ENCODE measurements around the gene ABR. TPM values are rescaled to one million over a fixed set of nuclear protein-coding genes. Genes with fewer than 3 reads are reported as not detected.

Gene ABR
- polyA plus RNA-seq, 1 experiment, result 65.4 TPM

DNA sequence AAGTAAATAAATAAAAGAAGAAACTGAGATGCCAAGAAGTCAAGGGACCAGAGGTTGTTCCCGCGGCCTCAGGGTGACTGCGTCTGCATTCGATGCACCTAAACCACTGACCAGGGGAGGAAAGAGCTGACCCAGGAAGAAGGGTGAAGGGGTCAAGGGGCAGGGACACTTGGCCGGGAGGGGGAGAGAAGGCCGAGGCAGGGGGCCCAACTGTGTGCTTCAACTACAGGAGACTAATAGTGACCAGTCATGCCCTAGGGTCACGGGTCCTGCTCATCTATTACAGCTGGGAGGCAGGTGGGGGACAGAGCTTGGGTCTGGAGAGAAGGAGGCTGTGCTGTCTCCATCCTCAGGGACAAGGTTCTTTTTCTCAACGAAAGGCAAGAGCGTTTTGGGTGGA, 138.0 kb downstream of the ABR start:
- TF ChIP-seq, protein P1, sequence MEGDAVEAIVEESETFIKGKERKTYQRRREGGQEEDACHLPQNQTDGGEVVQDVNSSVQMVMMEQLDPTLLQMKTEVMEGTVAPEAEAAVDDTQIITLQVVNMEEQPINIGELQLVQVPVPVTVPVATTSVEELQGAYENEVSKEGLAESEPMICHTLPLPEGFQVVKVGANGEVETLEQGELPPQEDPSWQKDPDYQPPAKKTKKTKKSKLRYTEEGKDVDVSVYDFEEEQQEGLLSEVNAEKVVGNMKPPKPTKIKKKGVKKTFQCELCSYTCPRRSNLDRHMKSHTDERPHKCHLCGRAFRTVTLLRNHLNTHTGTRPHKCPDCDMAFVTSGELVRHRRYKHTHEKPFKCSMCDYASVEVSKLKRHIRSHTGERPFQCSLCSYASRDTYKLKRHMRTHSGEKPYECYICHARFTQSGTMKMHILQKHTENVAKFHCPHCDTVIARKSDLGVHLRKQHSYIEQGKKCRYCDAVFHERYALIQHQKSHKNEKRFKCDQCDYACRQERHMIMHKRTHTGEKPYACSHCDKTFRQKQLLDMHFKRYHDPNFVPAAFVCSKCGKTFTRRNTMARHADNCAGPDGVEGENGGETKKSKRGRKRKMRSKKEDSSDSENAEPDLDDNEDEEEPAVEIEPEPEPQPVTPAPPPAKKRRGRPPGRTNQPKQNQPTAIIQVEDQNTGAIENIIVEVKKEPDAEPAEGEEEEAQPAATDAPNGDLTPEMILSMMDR (IDR thresholded peaks at IDR 0.05; ENCODE audit: insufficient read depth, low read depth, low read length), result no peak
- POLR2A ChIA-PET, result no interaction called here

DNA sequence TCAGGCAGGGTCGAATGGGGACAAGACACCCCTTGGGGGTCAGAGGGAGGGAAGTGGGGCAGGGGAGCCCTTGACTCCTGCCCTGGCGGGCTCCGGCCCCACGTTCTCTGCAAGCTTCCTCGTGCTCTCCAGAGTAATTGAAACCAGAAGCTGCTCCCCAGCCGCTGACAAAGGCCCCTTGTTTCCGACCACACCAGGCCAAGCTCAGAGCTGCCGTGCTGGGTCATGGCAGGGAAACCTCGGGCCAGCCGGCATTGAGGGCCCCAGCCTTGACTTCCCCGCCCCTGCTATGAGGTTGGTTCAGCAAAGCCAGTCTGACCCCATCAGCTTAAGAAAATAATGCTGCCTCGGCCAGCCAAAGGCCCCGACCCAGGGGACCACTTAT, 139.6 kb downstream of the ABR start:
- H3K4me3 ChIP-seq (ENCODE audit: low read depth, low read length), result no peak overlapping the region
- POLR2A ChIA-PET, result no interaction called here

More for the DNA sequence above, 138.0 kb downstream of the ABR start:
- H3K4me3 ChIP-seq (ENCODE audit: low read depth, low read length), result no peak overlapping the region
- DNase-seq (ENCODE audit: low read depth), result no peak
- H3K36me3 ChIP-seq (ENCODE audit: control insufficient read depth, insufficient read depth, low read length), result peaks cover 12% of the 10 kb centered on the region
- CTCF ChIA-PET, result interaction anchor here (6.8 kb wide), 1 partner anchor 14 kb away, joined by 47 read pairs; no protein-coding TSS in a partner anchor
- H3K27me3 ChIP-seq (ENCODE audit: control insufficient read depth, insufficient read depth, low read length), result no peaks in the 10 kb centered on the region

DNA sequence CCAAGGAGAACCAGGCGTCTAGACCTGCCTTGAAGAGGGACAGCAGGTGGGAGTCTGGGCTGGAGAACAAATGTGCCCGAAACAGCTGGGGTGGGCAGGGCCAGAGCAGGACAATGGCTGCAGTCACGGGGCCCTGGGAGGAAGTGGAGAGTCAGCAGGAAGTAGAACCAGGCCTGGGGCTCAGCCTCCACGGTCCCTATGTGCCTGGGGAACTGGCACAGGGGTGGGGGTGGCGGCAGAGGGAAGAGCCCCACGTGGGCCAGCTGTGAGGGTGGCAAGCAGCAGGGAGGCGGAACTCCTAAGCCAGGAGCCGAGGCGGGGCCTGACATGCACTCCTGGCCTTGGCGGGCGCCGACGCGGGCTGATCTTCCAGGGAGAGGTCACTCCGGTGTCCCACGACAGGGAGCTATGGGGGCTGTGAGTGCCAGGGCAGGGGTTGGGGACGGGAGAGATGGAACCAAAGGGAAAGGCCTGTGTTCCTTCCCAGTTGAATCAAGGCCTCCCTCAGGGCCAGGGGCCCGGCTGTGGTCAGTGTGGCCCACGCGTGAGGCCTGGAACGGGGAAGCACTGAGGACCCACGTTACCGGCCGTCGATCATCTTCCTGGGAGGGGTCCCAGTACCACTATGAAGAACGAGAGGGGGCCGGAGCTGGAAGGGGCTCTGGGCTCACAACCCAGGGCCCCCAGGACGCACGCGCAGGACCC, 140.1 kb downstream of the ABR start:
- DNase-seq (ENCODE audit: low read depth), result no peak
- H3K27me3 ChIP-seq (ENCODE audit: control insufficient read depth, insufficient read depth, low read length), result no peaks in the 10 kb centered on the region

More for the DNA sequence above, 139.6 kb downstream of the ABR start:
- DNase-seq (ENCODE audit: low read depth), result no peak
- Histone ChIP-seq H3K27me3 (ENCODE audit: control insufficient read depth, insufficient read depth, low read length) (no peaks in the 10 kb centered on the region), H3K36me3 (ENCODE audit: control insufficient read depth, insufficient read depth, low read length) (peaks cover 9% of the 10 kb centered on the region)
- CTCF ChIA-PET, result interaction anchor here (0.8 to 1.5 kb wide), 3 partner anchors 13 to 16 kb away, joined by 3 to 4 read pairs (median 4); no protein-coding TSS in a partner anchor
- TF ChIP-seq, protein P1 (IDR thresholded peaks at IDR 0.05; ENCODE audit: insufficient read depth, low read depth, low read length), result no peak

DNA sequence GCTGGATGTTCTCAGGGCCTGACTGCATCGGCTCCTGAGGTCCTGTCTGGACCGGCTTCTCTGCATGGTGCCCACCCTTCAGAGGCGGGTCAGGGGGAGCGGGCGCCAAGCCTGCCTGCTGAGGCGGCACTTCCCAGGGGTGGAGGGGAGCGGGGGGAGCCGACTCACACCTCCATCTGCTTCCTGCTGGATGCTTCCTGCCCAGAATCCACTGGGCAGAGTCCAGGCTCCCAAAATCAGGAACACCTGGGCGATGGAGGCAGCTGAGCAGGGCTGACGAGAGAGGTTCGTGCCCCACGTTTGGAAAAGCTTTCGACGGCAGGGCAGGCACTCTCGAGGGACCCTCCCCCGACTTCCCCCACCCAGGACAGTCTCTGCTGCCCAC, 140.7 kb downstream of the ABR start:
- Histone ChIP-seq H3K36me3 (ENCODE audit: control insufficient read depth, insufficient read depth, low read length) (peaks cover 13% of the 10 kb centered on the region), H3K27me3 (ENCODE audit: control insufficient read depth, insufficient read depth, low read length) (no peaks in the 10 kb centered on the region), H3K4me3 (ENCODE audit: low read depth, low read length) (no peak overlapping the region)
- DNase-seq (ENCODE audit: low read depth), result no peak
- POLR2A ChIA-PET, result no interaction called here
- TF ChIP-seq, protein P1 (IDR thresholded peaks at IDR 0.05; ENCODE audit: insufficient read depth, low read depth, low read length), result no peak
- CTCF ChIA-PET, result interaction anchor here (1.5 to 3.5 kb wide), 2 partner anchors 15 to 17 kb away, joined by 4 to 19 read pairs; no protein-coding TSS in a partner anchor

More for the DNA sequence above, 140.1 kb downstream of the ABR start:
- TF ChIP-seq, protein P1 (IDR thresholded peaks at IDR 0.05; ENCODE audit: insufficient read depth, low read depth, low read length), result no peak
- Histone ChIP-seq H3K36me3 (ENCODE audit: control insufficient read depth, insufficient read depth, low read length) (peaks cover 11% of the 10 kb centered on the region), H3K4me3 (ENCODE audit: low read depth, low read length) (no peak overlapping the region)
- ChIA-PET POLR2A (no interaction called here), CTCF (interaction anchor here (0.5 to 1.5 kb wide), 3 partner anchors 14 to 61 kb away, joined by 3 to 4 read pairs (median 4); no protein-coding TSS in a partner anchor)

DNA sequence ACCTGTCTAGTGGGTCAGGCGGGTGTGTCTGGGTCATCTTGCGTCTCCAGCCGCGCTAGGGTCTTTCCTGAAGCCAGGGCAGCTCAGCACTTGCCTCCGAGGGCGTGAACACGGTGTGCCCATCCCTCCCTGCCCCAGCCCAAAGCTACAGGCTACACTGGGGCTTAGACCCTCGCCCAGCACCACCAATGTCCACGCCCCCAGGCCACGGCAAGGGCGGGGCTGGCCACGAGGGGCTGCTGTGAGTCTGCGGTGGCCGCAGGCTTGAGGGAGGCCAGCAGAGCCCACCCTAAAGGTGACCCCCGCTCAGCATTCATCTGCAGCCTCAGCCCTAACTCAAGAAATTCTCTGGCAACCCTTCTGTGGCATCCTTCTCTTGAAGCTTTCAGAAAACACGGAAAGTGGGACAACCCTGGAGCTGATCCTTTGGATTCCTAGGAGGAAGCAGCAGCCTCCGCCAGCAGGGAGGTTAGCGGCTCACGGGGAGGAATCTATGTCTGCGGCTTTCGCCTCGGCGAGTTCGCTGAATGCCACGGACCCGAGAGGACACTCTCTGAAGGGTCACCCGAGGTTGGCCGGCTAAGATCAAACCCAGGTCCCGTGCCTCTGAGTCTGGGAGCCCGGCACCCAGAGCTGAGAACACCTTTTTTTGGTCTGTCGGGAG, 141.2 kb downstream of the ABR start:
- Histone ChIP-seq H3K27me3 (ENCODE audit: control insufficient read depth, insufficient read depth, low read length) (no peaks in the 10 kb centered on the region), H3K36me3 (ENCODE audit: control insufficient read depth, insufficient read depth, low read length) (peaks cover 12% of the 10 kb centered on the region), H3K4me3 (ENCODE audit: low read depth, low read length) (no peak overlapping the region)
- no peak for DNase-seq (ENCODE audit: low read depth)
- CTCF ChIA-PET, result interaction anchor here (3.5 kb wide), 1 partner anchor 17 kb away, joined by 19 read pairs; no protein-coding TSS in a partner anchor
- POLR2A ChIA-PET, result no interaction called here
- TF ChIP-seq, protein P1 (IDR thresholded peaks at IDR 0.05; ENCODE audit: insufficient read depth, low read depth, low read length), result no peak

Measured in BJ (cell line).